HepG2 (cell line): ENCODE results near the gene SDCCAG8. TPM values are rescaled to one million over a fixed set of nuclear protein-coding genes. Genes with fewer than 3 reads are reported as not detected.
A peak's percentile ranks its signal among the peaks of the same experiment; 100 is the strongest.

Experiments
- AFF4 ChIP-seq: sonication (generic); formaldehyde crosslinking; IDR thresholded peaks from 2 replicates; pipeline ENCODE4 v1.4.0; 2020; ENCODE audit warnings: missing genetic modification reagents
- ARID5B ChIP-seq: IDR thresholded peaks from 2 replicates; pipeline ENCODE4 v1.4.0; 2020; ENCODE audit warnings: mild to moderate bottlenecking, missing genetic modification reagents
- CBX5 ChIP-seq: sonication (generic); formaldehyde crosslinking; IDR thresholded peaks from 2 replicates; pipeline ENCODE4 v1.4.0; 2020; ENCODE audit warnings: missing genetic modification reagents, borderline replicate concordance
- CREB1 ChIP-seq, 2 experiments: fragments of 450-650 bp in 1 of 2; IDR thresholded peaks; 2 replicates each; pipeline ENCODE4 v1.6.1; 2016 to 2017; ENCODE audit warnings: control low read depth in 1 of 2, mild to moderate bottlenecking in 1 of 2, missing compliant biosample characterization in 1 of 2, missing genetic modification characterization in 1 of 2
- ERF ChIP-seq: IDR thresholded peaks from 2 replicates; pipeline ENCODE4 v1.6.1; 2018; ENCODE audit warnings: missing biosample characterization, missing genetic modification reagents
- GZF1 ChIP-seq: sonication (generic); formaldehyde crosslinking; IDR thresholded peaks from 2 replicates; pipeline ENCODE4 v1.5.1; 2020; ENCODE audit warnings: mild to moderate bottlenecking, missing genetic modification reagents
- HIC2 ChIP-seq: sonication (generic); formaldehyde crosslinking; IDR thresholded peaks from 2 replicates; pipeline ENCODE4 v1.9.0; 2022; ENCODE audit warnings: low read depth, missing genetic modification reagents
- NONO ChIP-seq, 2 experiments: fragments of 450-650 bp in 1 of 2; sonication (generic) in 1 of 2; formaldehyde crosslinking in 1 of 2; IDR thresholded peaks in 1 of 2; conservative IDR thresholded peaks in 1 of 2; 2 replicates each; pipeline versions ENCODE4 v1.6.1 to v1.8.0; 2017 to 2022; ENCODE audit warnings: mild to moderate bottlenecking in 1 of 2, missing genetic modification reagents in 1 of 2, moderate library complexity in 1 of 2
- RBFOX2 ChIP-seq: fragments of 200-400 bp; formaldehyde crosslinking; IDR thresholded peaks from 2 replicates; pipeline ENCODE4 v1.6.1; 2017; ENCODE audit warnings: low read depth, mild to moderate bottlenecking, low read length
- SNAPC4 ChIP-seq: sonication (generic); formaldehyde crosslinking; IDR thresholded peaks from 2 replicates; pipeline ENCODE4 v1.4.0; 2020; ENCODE audit warnings: mild to moderate bottlenecking, missing genetic modification reagents
- SOX5 ChIP-seq: IDR thresholded peaks from 2 replicates; pipeline ENCODE4 v1.6.1; 2016; ENCODE audit warnings: borderline replicate concordance
- ZNF605 ChIP-seq: sonication (generic); formaldehyde crosslinking; IDR thresholded peaks from 2 replicates; pipeline ENCODE4 v1.8.0; 2022; ENCODE audit warnings: mild to moderate bottlenecking, missing genetic modification reagents
- polyA plus RNA-seq, 8 experiments: library from polyadenylated mRNA; depleted of rRNA in 3 of 8; stranded (reverse) in 7 of 8; unstranded in 1 of 8; fragments of >200 nt; fragmentation: Illumina TruSeq in 4 of 8; extraction: Trizol in 4 of 8; gene quantifications; 2 replicates each; pipeline versions ENCODE4 v1.2.1 to v1.2.3, GENCODE V29; 2011 to 2016; ENCODE audit warnings: low read depth in 4 of 8, missing spikeins in 1 of 8, mixed read lengths in 1 of 8; ENCODE audit not compliant: insufficient read depth in 1 of 8
- total RNA-seq, 5 experiments: library from RNA; depleted of rRNA; stranded (reverse); fragments of >200 nt; fragmentation: Illumina TruSeq; extraction: Trizol; gene quantifications; 2 replicates each; pipeline ENCODE4 v1.2.3, GENCODE V29; 2016; ENCODE audit warnings: low read depth in 1 of 5

Gene SDCCAG8
- total and polyA plus RNA-seq, 2 of the 13 experiments (the other 11 are each of a cell fraction or from before 2014, with no cell fraction given), result 9.5 to 13.4 TPM

GRCh38 chr1:243255791-243256512 is at the start of gene SDCCAG8 (continued):
- TF ChIP-seq AFF4 (CRISPR knock-in tag) (no peak), RBFOX2 (peak; percentile 70), HIC2 (CRISPR knock-in tag) (0 out of 2 replicates have a peak, but pooled peaks have one; percentile 25), CBX5 (peak; percentile 16; the same call in 1 of the 2 replicates), ARID5B (CRISPR knock-in tag) (0 out of 2 replicates have a peak, but pooled peaks have one; percentile 48), CREB1 (IDR thresholded peaks at IDR 0.05) (no peak), CREB1 (CRISPR knock-in tag; IDR thresholded peaks at IDR 0.05) (peak; percentile 65; the same call in 1 of the 2 replicates), ZNF605 (peak; percentile 60; the same call in 1 of the 2 replicates), NONO (IDR thresholded peaks at IDR 0.05) (no peak), NONO (CRISPR knock-in tag; conservative IDR thresholded peaks at IDR 0.05) (peak; percentile 64; the same call in 1 of the 2 replicates), SOX5 (CRISPR knock-in tag) (peak; percentile 17; the same call in 1 of the 2 replicates), GZF1 (CRISPR knock-in tag) (no peak), SNAPC4 (CRISPR knock-in tag) (0 out of 2 replicates have a peak, but pooled peaks have one; percentile 8), ERF (peak; percentile 62; the same call in 1 of the 2 replicates)
